Daoy (cell line): ENCODE measurements around the gene MAB21L4. TPM values are rescaled to one million over a fixed set of nuclear protein-coding genes. Genes with fewer than 3 reads are reported as not detected.

Experiments used
- DNase-seq: peaks from one replicate; pipeline ENCODE4 v3.0.0-alpha.2; 2015; ENCODE audit warnings: low read depth
- total RNA-seq: library from RNA; depleted of rRNA; stranded (reverse); fragments of >200 nt; shearing (Covaris generic); gene quantifications from 2 replicates; pipeline ENCODE4 v1.2.3, GENCODE V29; 2014; rRNA removed

MAB21L4 gene
- total RNA-seq, 1 experiment from 2014 or later = not detected

- DNase-seq = no peak
These were observed 58.3 kb downstream of the MAB21L4 start for GRCh38 chr2:240837621-240838020.

- DNase-seq = peak; percentile 55
These were observed 59.0 kb downstream of the MAB21L4 start for GRCh38 chr2:240836781-240837467.

Other genes with a start within 250 kb of the MAB21L4 start
- not detected in 2 replicates for gene AQP12B, start 213.3 kb downstream of the MAB21L4 start, total RNA-seq
- gene AQP12A, start 204.3 kb downstream of the MAB21L4 start, total RNA-seq = not detected in 2 replicates
- 15.0 and 16.2 TPM in 2 replicates for gene KIF1A, start 75.9 kb downstream of the MAB21L4 start, total RNA-seq
- not detected in 2 replicates for gene AGXT, start 27.3 kb downstream of the MAB21L4 start, total RNA-seq
- gene CROCC2, start 10.2 kb upstream of the MAB21L4 start, total RNA-seq = not detected in 2 replicates
- 0.06 and 3.2 TPM in 2 replicates for gene SNED1, start 102.5 kb upstream of the MAB21L4 start, total RNA-seq
- 28.1 and 30.8 TPM in 2 replicates for gene MTERF4, start 206.1 kb upstream of the MAB21L4 start, total RNA-seq